Gastrocnemius medialis (tissue), 4 donors: ENCODE results near the gene CAMTA1. TPM values are rescaled to one million over a fixed set of nuclear protein-coding genes. Genes with fewer than 3 reads are reported as not detected.
"Not testable (repeated sequence)": the region's sequence is repeated elsewhere in the genome, so short reads cannot be mapped to it uniquely, and the experiment has no call there.

ENCODE experiments used
- ATAC-seq, 2 donors: fragments of 150-250 bp; one replicate each; pipeline ENCODE4 v1.9.1; 2016
- DNase-seq, 2 donors: peaks; one replicate each; pipeline ENCODE4 v3.0.0-alpha.2; 2019
- H3K27ac ChIP-seq, 4 donors: fragments of 200-600 bp; sonication (generic); 1 replicate in 1 of 4; 2 replicates in 3 of 4; pipeline ENCODE4 v1.5.1; 2016 to 2018; ENCODE audit warnings: mild to moderate bottlenecking in 2 of 4, moderate library complexity in 1 of 4
- H3K27me3 ChIP-seq, 3 donors: fragments of 200-600 bp; sonication (generic) in 2 of 3; 1 replicate in 1 of 3; 2 replicates in 2 of 3; pipeline versions ENCODE4 v1.5.1 to v1.6.0; 2016 to 2019; ENCODE audit warnings: mild to moderate bottlenecking in 1 of 3, moderate library complexity in 1 of 3
- H3K36me3 ChIP-seq, 2 donors: fragments of 200-600 bp; sonication (generic) in 1 of 2; one replicate each; pipeline ENCODE4 v1.5.1; 2017 to 2018
- H3K4me1 ChIP-seq, 2 donors: fragments of 200-600 bp; sonication (generic) in 1 of 2; one replicate each; pipeline ENCODE4 v1.5.1; 2016 to 2017; ENCODE audit warnings: mild to moderate bottlenecking in 2 of 2
- H3K4me3 ChIP-seq, 4 donors: fragments of 200-600 bp; sonication (generic) in 3 of 4; 1 replicate in 1 of 4; 2 replicates in 3 of 4; pipeline ENCODE4 v1.5.1; 2016 to 2019; ENCODE audit warnings: mild to moderate bottlenecking in 2 of 4
- H3K9me3 ChIP-seq, 3 donors: fragments of 200-600 bp; sonication (generic) in 2 of 3; 1 replicate in 1 of 3; 2 replicates in 2 of 3; pipeline ENCODE4 v1.5.1; 2016 to 2019
- CTCF ChIP-seq, 5 experiments: fragments of 450-650 bp in 3 of 5; fragments of 200-600 bp in 2 of 5; sonication (generic) in 2 of 5; IDR thresholded peaks in 4 of 5; conservative IDR thresholded peaks in 1 of 5; 1 replicate in 4 of 5; 2 replicates in 1 of 5; pipeline ENCODE4 v1.5.1; 2016 to 2019; ENCODE audit warnings: antibody characterized with exemption in 5 of 5, mild to moderate bottlenecking in 3 of 5, moderate library complexity in 3 of 5
- POLR2A ChIP-seq, 2 donors: fragments of 450-650 bp; IDR thresholded peaks; one replicate each; pipeline ENCODE4 v1.6.1; 2017; ENCODE audit warnings: antibody characterized with exemption in 2 of 2, mild to moderate bottlenecking in 2 of 2, moderate library complexity in 2 of 2
- in situ Hi-C, 4 donors: fragments of 200-750 bp; cut with MboI; loops; one replicate each; pipeline versions ENCODE4 v1.15.0 to v1.8.0; 2017; ENCODE audit warnings: low sequenced_read_pairs in 4 of 4
- intact Hi-C: fragments of 100-400 bp; cut with DNase I; formaldehyde crosslinking; loops from one replicate; pipeline ENCODE4 v1.15.1; 2023; ENCODE audit warnings: low total_unique reads
- total RNA-seq, 4 donors: library from RNA; depleted of rRNA; stranded (reverse); fragments of >200 nt; gene quantifications; one replicate each; pipeline versions ENCODE4 v1.1.0 to v1.2.3, GENCODE V29; 2016

The CAMTA1 gene
- total RNA-seq, 4 donors from 2014 or later: 60.5 to 113 (median 70.4) TPM

GRCh38 chr1:7151978-7152377, 366.7 kb downstream of the CAMTA1 start:
- in situ Hi-C loops (no loop called here), intact Hi-C loops (no loop called here)
- Histone ChIP-seq H3K27me3 (no peaks in the 10 kb centered on the region), H3K36me3 (no peaks in the 10 kb centered on the region), H3K9me3 (no peaks in the 10 kb centered on the region), H3K27ac (no peak overlapping the region), H3K4me1 (peaks cover 3 to 15% of the 10 kb centered on the region in 2 donors), H3K4me3 (no peak overlapping the region)
- DNase-seq (no peak), ATAC-seq (no peak)
- no peak for TF ChIP-seq POLR2A (IDR thresholded peaks at IDR 0.05)
- TF ChIP-seq CTCF (IDR thresholded peaks at IDR 0.05 in 4 of 5, conservative IDR thresholded peaks at IDR 0.05 in 1 of 5): no peak

- H3K9me3 ChIP-seq: no peaks in the 10 kb centered on the region
- in situ Hi-C loops (no loop called here), intact Hi-C loops (no loop called here)
- no peak overlapping the region for H3K4me3 ChIP-seq
- H3K27me3 ChIP-seq: no peaks in the 10 kb centered on the region
- no peak overlapping the region for H3K27ac ChIP-seq
- no peak for TF ChIP-seq POLR2A (IDR thresholded peaks at IDR 0.05)
- TF ChIP-seq CTCF (IDR thresholded peaks at IDR 0.05 in 4 of 5, conservative IDR thresholded peaks at IDR 0.05 in 1 of 5): no peak
- no peaks in the 10 kb centered on the region for H3K36me3 ChIP-seq
- ATAC-seq (no peak), DNase-seq (no peak)
- peaks cover 3 to 15% of the 10 kb centered on the region in 2 donors for H3K4me1 ChIP-seq
Observed at GRCh38 chr1:7152655-7153054, 367.4 kb downstream of the CAMTA1 start.

GRCh38 chr1:7153464-7153863, 368.2 kb downstream of the CAMTA1 start:
- H3K9me3 ChIP-seq: no peaks in the 10 kb centered on the region
- in situ Hi-C loops (no loop called here), intact Hi-C loops (no loop called here)
- H3K36me3 ChIP-seq: no peaks in the 10 kb centered on the region
- H3K27ac ChIP-seq: no peak overlapping the region
- TF ChIP-seq CTCF (IDR thresholded peaks at IDR 0.05 in 4 of 5, conservative IDR thresholded peaks at IDR 0.05 in 1 of 5) (no peak), POLR2A (IDR thresholded peaks at IDR 0.05) (no peak)
- H3K4me1 ChIP-seq: peaks cover 3 to 15% of the 10 kb centered on the region in 2 donors
- no peak overlapping the region for H3K4me3 ChIP-seq
- ATAC-seq: no peak
- DNase-seq: no peak
- H3K27me3 ChIP-seq: no peaks in the 10 kb centered on the region

GRCh38 chr1:7159116-7159781, 374.0 kb downstream of the CAMTA1 start:
- Histone ChIP-seq H3K4me3 (no peak overlapping the region), H3K4me1 (no peaks in the 10 kb centered on the region), H3K27ac (no peak overlapping the region), H3K36me3 (no peaks in the 10 kb centered on the region), H3K9me3 (no peaks in the 10 kb centered on the region), H3K27me3 (no peaks in the 10 kb centered on the region)
- no peak for ATAC-seq
- in situ Hi-C loops: no loop called here
- intact Hi-C loops: no loop called here
- no peak for TF ChIP-seq CTCF (IDR thresholded peaks at IDR 0.05 in 4 of 5, conservative IDR thresholded peaks at IDR 0.05 in 1 of 5)
- TF ChIP-seq POLR2A (IDR thresholded peaks at IDR 0.05): no peak
- no peak for DNase-seq

- H3K4me1 ChIP-seq: peaks cover 0 to 30% of the 10 kb centered on the region in 2 donors
- H3K27ac ChIP-seq: peak overlapping the region in 1 of 4 donors; percentile 78
- peak in 1 of 2 donors; percentile 38 for DNase-seq
- H3K4me3 ChIP-seq, H3K9me3 ChIP-seq, in situ Hi-C loops, H3K27me3 ChIP-seq, intact Hi-C loops, H3K36me3 ChIP-seq: not testable (repeated sequence)
- peak; percentile 74 to 86 for ATAC-seq
Observed at GRCh38 chr1:7168554-7168953, 383.3 kb downstream of the CAMTA1 start.
